Esophagus (tissue), 2 donors: ENCODE data around the gene RPS10. TPM values are rescaled to one million over a fixed set of nuclear protein-coding genes. Genes with fewer than 3 reads are reported as not detected.

ENCODE experiments used
- H3K27ac ChIP-seq, 2 donors: one replicate each; pipeline ENCODE4 v1.5.1; 2013; ENCODE audit warnings: low read depth in 2 of 2, mild to moderate bottlenecking in 2 of 2, inconsistent platforms in 1 of 2, low read length in 1 of 2, moderate library complexity in 1 of 2
- H3K27me3 ChIP-seq, 2 donors: one replicate each; pipeline ENCODE4 v1.6.1; 2013; ENCODE audit warnings: low read length in 2 of 2, control low read depth in 1 of 2, mild to moderate bottlenecking in 1 of 2; ENCODE audit not compliant: insufficient read depth in 2 of 2, control insufficient read depth in 1 of 2
- H3K36me3 ChIP-seq, 2 donors: one replicate each; pipeline ENCODE4 v1.6.1; 2013; ENCODE audit warnings: low read length in 1 of 2; ENCODE audit not compliant: control insufficient read depth in 2 of 2, insufficient read depth in 2 of 2
- H3K4me1 ChIP-seq, 2 donors: one replicate each; pipeline ENCODE4 v1.6.1; 2013; ENCODE audit warnings: low read length in 1 of 2; ENCODE audit not compliant: control insufficient read depth in 2 of 2, insufficient read depth in 2 of 2
- H3K4me3 ChIP-seq, 2 donors: one replicate each; pipeline ENCODE4 v1.5.1; 2013; ENCODE audit warnings: low read length in 2 of 2, mild to moderate bottlenecking in 2 of 2, low read depth in 1 of 2, moderate library complexity in 1 of 2
- H3K9me3 ChIP-seq, 2 donors: one replicate each; pipeline ENCODE4 v1.6.1; 2013; ENCODE audit warnings: mild to moderate bottlenecking in 2 of 2, low read depth in 1 of 2, low read length in 1 of 2, moderate library complexity in 1 of 2; ENCODE audit not compliant: control insufficient read depth in 2 of 2, insufficient read depth in 1 of 2
- WGBS, 2 donors: extraction: QIAGEN DNeasy Blood & Tissue Kit; methylation state at CpG; one replicate each; pipeline ENCODE4 v1.1.7; 2013; 5-methylcytosine and 5-hydroxymethylcytosine counted together
- polyA plus RNA-seq, 2 donors: library from polyadenylated mRNA; stranded (reverse); fragments of 200-250 nt; gene quantifications; one replicate each; pipeline ENCODE4 v1.2.3, GENCODE V29; 2013
- donor health status: healthy with polysubstance abuse.
- donor health status: Bipolar disorder and iron deficiency.

RPS10 gene
- polyA plus RNA-seq, 2 donors: 1,884 to 2,829 TPM

DNA sequence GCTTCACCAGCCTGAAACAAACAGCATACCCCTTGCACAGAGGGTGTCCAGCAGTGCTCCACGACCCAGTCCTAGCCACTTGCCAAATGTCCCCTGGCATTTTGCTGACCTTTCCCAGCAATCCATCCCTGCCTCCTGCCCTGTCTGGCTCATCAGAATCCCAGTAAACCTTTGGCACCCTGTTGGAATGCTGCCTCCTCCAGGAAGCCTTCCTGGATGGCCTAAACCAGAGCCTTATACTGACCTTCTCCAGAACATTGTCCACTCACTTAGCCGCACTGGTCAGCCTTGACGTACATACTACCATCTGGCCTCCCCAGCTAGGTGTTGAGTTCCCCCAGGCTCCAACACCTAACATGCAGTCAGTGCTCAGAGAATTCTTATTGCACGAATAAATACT lies 38.0 kb upstream of the RPS10 start:
- no peaks in the 10 kb centered on the region for H3K27me3 ChIP-seq
- peaks cover 0 to 4% of the 10 kb centered on the region in 2 donors for H3K4me1 ChIP-seq
- no peaks in the 10 kb centered on the region for H3K36me3 ChIP-seq
- H3K9me3 ChIP-seq: no peaks in the 10 kb centered on the region
- H3K4me3 ChIP-seq: no peak overlapping the region
- WGBS, 2 donors: 72 to 73% methylated on average over 4 of the region's 4 CpGs
- H3K27ac ChIP-seq: no peak overlapping the region

- 78 to 86% methylated on average over 2 of the region's 2 CpGs for WGBS, 2 donors
- Histone ChIP-seq H3K4me3 (no peak overlapping the region), H3K9me3 (no peaks in the 10 kb centered on the region), H3K36me3 (no peaks in the 10 kb centered on the region), H3K4me1 (peaks cover 0 to 4% of the 10 kb centered on the region in 2 donors), H3K27ac (no peak overlapping the region), H3K27me3 (no peaks in the 10 kb centered on the region)
Measured at GRCh38 chr6:34463299-34463698, 37.4 kb upstream of the RPS10 start.

- no peak overlapping the region for H3K27ac ChIP-seq
- H3K4me3 ChIP-seq: no peak overlapping the region
- 26 to 31% methylated on average over 6 of the region's 6 CpGs for WGBS, 2 donors
- no peaks in the 10 kb centered on the region for H3K27me3 ChIP-seq
- H3K4me1 ChIP-seq: peaks cover 0 to 4% of the 10 kb centered on the region in 2 donors
- H3K36me3 ChIP-seq: no peaks in the 10 kb centered on the region
- H3K9me3 ChIP-seq: no peaks in the 10 kb centered on the region
Measured at GRCh38 chr6:34462551-34462971, 36.7 kb upstream of the RPS10 start.

DNA sequence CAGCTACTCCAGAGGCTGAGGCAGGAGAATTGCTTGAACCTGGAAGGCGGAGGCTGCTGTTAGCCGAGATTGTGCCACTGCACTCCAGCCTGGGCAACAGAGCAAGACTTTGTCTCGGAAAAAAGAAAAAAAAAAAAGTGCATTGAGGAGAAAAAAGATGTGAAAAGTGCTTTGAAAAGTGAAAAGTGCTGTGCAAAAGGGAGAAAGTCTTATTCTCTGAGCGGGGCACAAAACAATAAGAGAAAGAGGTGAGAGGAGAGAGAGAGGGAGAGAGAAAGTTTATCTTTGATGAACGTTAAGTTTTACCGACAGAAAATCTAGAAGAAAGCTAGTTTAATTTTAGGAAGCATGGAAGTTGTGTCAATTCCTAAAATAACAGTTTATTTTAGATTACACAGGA lies 36.1 kb upstream of the RPS10 start:
- Histone ChIP-seq H3K9me3 (no peaks in the 10 kb centered on the region), H3K4me1 (peaks cover 0 to 4% of the 10 kb centered on the region in 2 donors), H3K4me3 (no peak overlapping the region), H3K27me3 (no peaks in the 10 kb centered on the region), H3K27ac (no peak overlapping the region), H3K36me3 (no peaks in the 10 kb centered on the region)
- 70 to 75% methylated on average over 6 of the region's 6 CpGs for WGBS, 2 donors

- Histone ChIP-seq H3K9me3 (no peaks in the 10 kb centered on the region), H3K27me3 (no peaks in the 10 kb centered on the region)
- 68 to 74% methylated on average over 5 of the region's 5 CpGs for WGBS, 2 donors
Measured at GRCh38 chr6:34460796-34461507, 35.1 kb upstream of the RPS10 start.

DNA sequence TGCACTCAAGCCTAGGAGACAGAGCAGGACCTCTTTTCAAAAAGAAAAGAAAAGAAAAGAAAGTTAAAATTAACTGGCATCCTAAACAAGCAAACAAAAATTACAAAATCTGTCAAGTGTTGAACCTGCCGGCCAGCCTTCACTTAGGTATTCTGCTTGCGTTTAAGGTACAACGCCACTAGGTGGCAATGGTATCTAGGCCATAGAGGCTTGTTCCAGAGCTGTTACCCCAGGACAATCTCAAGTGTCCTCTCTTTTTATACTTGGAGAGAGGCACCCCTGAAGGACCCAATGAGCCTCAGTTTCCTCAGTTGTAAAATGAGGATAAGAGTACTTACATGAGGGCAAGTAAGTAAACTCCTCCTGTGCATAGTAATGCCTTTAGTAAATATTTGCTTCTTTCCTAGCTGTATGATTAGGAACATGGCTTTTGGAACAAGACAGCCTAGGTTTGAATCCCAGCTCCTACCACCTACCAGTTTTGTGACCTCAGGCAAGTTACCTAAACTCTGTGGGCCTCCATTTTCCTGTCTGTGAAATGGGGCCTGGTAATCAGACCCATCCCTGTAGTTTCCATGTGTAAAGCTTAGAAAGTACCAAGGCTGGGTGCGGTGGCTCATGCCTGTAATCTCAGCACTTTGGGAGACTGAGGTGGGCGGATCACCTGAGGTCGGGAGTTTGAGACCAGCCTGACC lies 34.2 kb upstream of the RPS10 start:
- Histone ChIP-seq H3K36me3 (no peaks in the 10 kb centered on the region), H3K9me3 (no peaks in the 10 kb centered on the region), H3K27me3 (no peaks in the 10 kb centered on the region), H3K27ac (no peak overlapping the region), H3K4me1 (no peaks in the 10 kb centered on the region), H3K4me3 (no peak overlapping the region)
- WGBS, 2 donors: 52 to 59% methylated on average over 6 of the region's 6 CpGs

More at GRCh38 chr6:34460796-34461507, 35.1 kb upstream of the RPS10 start:
- H3K36me3 ChIP-seq: no peaks in the 10 kb centered on the region
- H3K4me3 ChIP-seq: no peak overlapping the region
- H3K4me1 ChIP-seq: peaks cover 0 to 4% of the 10 kb centered on the region in 2 donors
- no peak overlapping the region for H3K27ac ChIP-seq

- Histone ChIP-seq H3K27ac (no peak overlapping the region), H3K9me3 (no peaks in the 10 kb centered on the region), H3K4me1 (no peaks in the 10 kb centered on the region), H3K27me3 (no peaks in the 10 kb centered on the region), H3K4me3 (no peak overlapping the region), H3K36me3 (no peaks in the 10 kb centered on the region)
- WGBS, 2 donors: 81 to 83% methylated on average over 14 of the region's 14 CpGs
Measured at GRCh38 chr6:34457742-34458735, 32.2 kb upstream of the RPS10 start.

DNA sequence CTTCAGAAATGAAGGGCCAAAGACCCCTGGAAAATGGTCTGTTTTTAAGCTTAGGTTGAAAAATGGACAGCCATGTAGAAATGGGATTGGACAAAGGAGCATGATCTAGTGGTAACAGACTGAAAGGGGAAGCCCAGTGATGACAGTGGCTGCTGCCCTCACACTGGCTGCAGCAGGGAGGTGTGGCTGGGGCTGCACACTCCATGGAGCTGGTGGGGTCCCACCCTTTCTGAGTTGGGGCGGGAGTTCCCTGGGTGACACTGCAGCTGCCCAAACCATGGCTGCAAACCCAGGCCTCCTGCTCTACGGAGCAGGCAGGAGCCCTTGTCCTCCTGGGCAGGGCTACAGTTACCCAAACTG lies 31.5 kb upstream of the RPS10 start:
- H3K36me3 ChIP-seq: no peaks in the 10 kb centered on the region
- 45 to 78% methylated on average over 2 of the region's 2 CpGs for WGBS, 2 donors
- no peak overlapping the region for H3K27ac ChIP-seq
- H3K4me3 ChIP-seq: no peak overlapping the region
- H3K9me3 ChIP-seq: no peaks in the 10 kb centered on the region
- no peaks in the 10 kb centered on the region for H3K27me3 ChIP-seq
- H3K4me1 ChIP-seq: no peaks in the 10 kb centered on the region

GRCh38 chr6:34455831-34456230 lies 30.0 kb upstream of the RPS10 start:
- Histone ChIP-seq H3K27ac (no peak overlapping the region), H3K9me3 (no peaks in the 10 kb centered on the region), H3K4me3 (no peak overlapping the region), H3K36me3 (no peaks in the 10 kb centered on the region), H3K27me3 (no peaks in the 10 kb centered on the region), H3K4me1 (no peaks in the 10 kb centered on the region)
- WGBS, 2 donors: 100% methylated on average over 1 of the region's 1 CpG
